ENCODE results near the gene CADM2.

DNA sequence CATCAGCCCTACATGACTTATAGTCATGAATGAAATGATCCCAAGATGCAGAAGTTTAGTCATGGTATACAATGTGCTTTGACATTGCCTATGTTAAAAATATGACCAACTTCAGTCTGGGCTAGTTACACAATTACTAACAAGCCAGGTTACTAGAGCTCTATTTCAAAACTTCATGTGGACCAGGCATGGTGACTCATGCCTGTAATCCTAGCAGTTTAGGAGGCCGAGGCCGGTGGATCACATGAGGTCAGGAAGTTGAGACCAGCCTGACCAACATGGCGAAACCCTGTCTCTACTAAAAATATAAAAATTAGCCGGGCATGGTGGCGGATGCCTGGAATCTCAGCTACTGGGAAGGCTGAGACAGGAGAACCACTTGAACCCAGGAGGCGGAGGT lies 613.0 kb downstream of the CADM2 start:
- TF ChIP-seq, protein P1, sequence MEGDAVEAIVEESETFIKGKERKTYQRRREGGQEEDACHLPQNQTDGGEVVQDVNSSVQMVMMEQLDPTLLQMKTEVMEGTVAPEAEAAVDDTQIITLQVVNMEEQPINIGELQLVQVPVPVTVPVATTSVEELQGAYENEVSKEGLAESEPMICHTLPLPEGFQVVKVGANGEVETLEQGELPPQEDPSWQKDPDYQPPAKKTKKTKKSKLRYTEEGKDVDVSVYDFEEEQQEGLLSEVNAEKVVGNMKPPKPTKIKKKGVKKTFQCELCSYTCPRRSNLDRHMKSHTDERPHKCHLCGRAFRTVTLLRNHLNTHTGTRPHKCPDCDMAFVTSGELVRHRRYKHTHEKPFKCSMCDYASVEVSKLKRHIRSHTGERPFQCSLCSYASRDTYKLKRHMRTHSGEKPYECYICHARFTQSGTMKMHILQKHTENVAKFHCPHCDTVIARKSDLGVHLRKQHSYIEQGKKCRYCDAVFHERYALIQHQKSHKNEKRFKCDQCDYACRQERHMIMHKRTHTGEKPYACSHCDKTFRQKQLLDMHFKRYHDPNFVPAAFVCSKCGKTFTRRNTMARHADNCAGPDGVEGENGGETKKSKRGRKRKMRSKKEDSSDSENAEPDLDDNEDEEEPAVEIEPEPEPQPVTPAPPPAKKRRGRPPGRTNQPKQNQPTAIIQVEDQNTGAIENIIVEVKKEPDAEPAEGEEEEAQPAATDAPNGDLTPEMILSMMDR (IDR thresholded peaks at IDR 0.05), result no peak
- TF ChIP-seq ZFX (IDR thresholded peaks at IDR 0.05; ENCODE audit: borderline replicate concordance), result no peak
